ENCODE results near the gene SLC31A2. TPM values are rescaled to one million over a fixed set of nuclear protein-coding genes. Genes with fewer than 3 reads are reported as not detected.
"Not testable (repeated sequence)": the region's sequence is repeated elsewhere in the genome, so short reads cannot be mapped to it uniquely, and the experiment has no call there.

The SLC31A2 gene
- total RNA-seq, 1 donor from 2014 or later = 7.6 TPM

- no peak for TF ChIP-seq CTCF (conservative IDR thresholded peaks at IDR 0.05)
- H3K4me1 Mint-ChIP-seq (ENCODE audit: unreplicated experiment) = peaks cover 10% of the 10 kb centered on the region
- DNase-seq (ENCODE audit: extremely low spot score, unreplicated experiment) = no peak
- H3K27ac Mint-ChIP-seq = peak overlapping the region; percentile 42
- H3K36me3 Mint-ChIP-seq = no peaks in the 10 kb centered on the region
- H3K27me3 Mint-ChIP-seq = peaks cover 24% of the 10 kb centered on the region
- no peak overlapping the region for H3K4me3 Mint-ChIP-seq
- no peaks in the 10 kb centered on the region for H3K9me3 Mint-ChIP-seq
Measured at GRCh38 chr9:113148781-113149510, 1.9 kb upstream of the SLC31A2 start.

DNA sequence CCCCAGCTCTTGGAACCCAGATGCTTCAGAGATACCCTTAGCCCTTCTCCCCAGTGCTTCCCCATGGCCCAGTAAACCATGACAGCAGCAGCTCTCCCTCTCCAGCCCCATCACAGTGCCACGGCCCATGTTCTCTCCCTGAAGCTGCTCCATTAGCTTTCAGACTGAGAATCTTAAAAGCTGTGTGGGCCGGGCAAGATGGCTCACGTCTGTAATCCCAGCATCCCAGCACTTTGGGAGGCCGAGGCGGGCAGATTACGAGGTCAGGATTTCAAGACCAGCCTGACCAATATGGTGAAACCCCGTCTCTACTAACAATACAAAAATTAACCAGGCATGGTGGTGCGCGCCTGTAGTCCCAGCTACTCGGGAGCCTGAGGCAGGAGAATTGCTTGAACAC, 1.2 kb upstream of the SLC31A2 start:
- not testable (repeated sequence) for H3K36me3 Mint-ChIP-seq; H3K27ac Mint-ChIP-seq; DNase-seq (ENCODE audit: extremely low spot score, unreplicated experiment); H3K9me3 Mint-ChIP-seq; H3K4me3 Mint-ChIP-seq
- peaks cover 10% of the 10 kb centered on the region for H3K4me1 Mint-ChIP-seq (ENCODE audit: unreplicated experiment)
- H3K27me3 Mint-ChIP-seq = peaks cover 23% of the 10 kb centered on the region

- DNase-seq (ENCODE audit: extremely low spot score, unreplicated experiment) = no peak
- no peak for TF ChIP-seq CTCF (conservative IDR thresholded peaks at IDR 0.05)
- H3K27ac Mint-ChIP-seq = peak overlapping the region; percentile 91
- H3K4me3 Mint-ChIP-seq = peak overlapping the region; percentile 85
- H3K4me1 Mint-ChIP-seq (ENCODE audit: unreplicated experiment) = peaks cover 18% of the 10 kb centered on the region
- peaks cover 10% of the 10 kb centered on the region for H3K27me3 Mint-ChIP-seq
- no peaks in the 10 kb centered on the region for H3K36me3 Mint-ChIP-seq
- H3K9me3 Mint-ChIP-seq = no peaks in the 10 kb centered on the region
Measured at GRCh38 chr9:113151696-113152630, 1.2 kb downstream of the SLC31A2 start.

GRCh38 chr9:113152699-113153098, 1.9 kb downstream of the SLC31A2 start:
- DNase-seq (ENCODE audit: extremely low spot score, unreplicated experiment) = no peak
- Mint-ChIP-seq H3K4me1 (ENCODE audit: unreplicated experiment) (peaks cover 19% of the 10 kb centered on the region), H3K27me3 (peaks cover 10% of the 10 kb centered on the region), H3K27ac (peak overlapping the region; percentile 91), H3K36me3 (no peaks in the 10 kb centered on the region), H3K4me3 (peak overlapping the region; percentile 85), H3K9me3 (no peaks in the 10 kb centered on the region)
- no peak for TF ChIP-seq CTCF (conservative IDR thresholded peaks at IDR 0.05)

DNA sequence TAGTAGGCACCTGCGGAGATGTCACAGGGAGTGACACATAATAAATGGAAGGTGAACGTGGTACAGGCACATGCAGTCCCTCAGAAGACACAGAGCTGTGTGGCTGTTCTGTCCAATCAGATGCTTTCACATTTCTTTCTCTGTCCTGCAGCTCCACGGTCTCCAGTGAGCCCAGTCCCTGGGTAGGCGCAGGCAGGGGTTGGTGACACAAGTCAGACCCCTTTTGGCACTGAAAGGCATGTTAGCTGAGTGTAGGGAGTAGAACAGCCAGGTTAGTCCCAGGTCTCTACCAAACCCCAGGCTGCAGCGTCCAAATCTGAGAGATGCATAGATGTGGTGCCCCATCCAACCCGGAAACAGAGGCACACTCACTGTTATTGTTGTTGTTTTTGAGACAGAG, 2.8 kb downstream of the SLC31A2 start:
- DNase-seq (ENCODE audit: extremely low spot score, unreplicated experiment) = no peak
- Mint-ChIP-seq H3K36me3 (peaks cover 4% of the 10 kb centered on the region), H3K4me1 (ENCODE audit: unreplicated experiment) (peaks cover 19% of the 10 kb centered on the region), H3K27me3 (peaks cover 10% of the 10 kb centered on the region), H3K27ac (no peak overlapping the region), H3K4me3 (no peak overlapping the region), H3K9me3 (no peaks in the 10 kb centered on the region)
- TF ChIP-seq CTCF (conservative IDR thresholded peaks at IDR 0.05) = no peak

- peaks cover 19% of the 10 kb centered on the region for H3K4me1 Mint-ChIP-seq (ENCODE audit: unreplicated experiment)
- no peak for DNase-seq (ENCODE audit: extremely low spot score, unreplicated experiment)
- peaks cover 7% of the 10 kb centered on the region for H3K27me3 Mint-ChIP-seq
- H3K4me3 Mint-ChIP-seq = no peak overlapping the region
- no peaks in the 10 kb centered on the region for H3K9me3 Mint-ChIP-seq
- H3K27ac Mint-ChIP-seq = no peak overlapping the region
- H3K36me3 Mint-ChIP-seq = peaks cover 8% of the 10 kb centered on the region
- no peak for TF ChIP-seq CTCF (conservative IDR thresholded peaks at IDR 0.05)
Measured at GRCh38 chr9:113154471-113154870, 3.7 kb downstream of the SLC31A2 start.

Data from type B pancreatic cell (in vitro differentiated cells).